Glomerular visceral epithelial cell (primary cell): ENCODE results near the gene MAEA.
"Not testable (repeated sequence)": the region's sequence is repeated elsewhere in the genome, so short reads cannot be mapped to it uniquely, and the experiment has no call there.

Source experiments
- DNase-seq: peaks from one replicate; pipeline ENCODE4 v3.0.0-alpha.2; 2016; ENCODE audit errors: extremely low spot score

The MAEA gene

DNA sequence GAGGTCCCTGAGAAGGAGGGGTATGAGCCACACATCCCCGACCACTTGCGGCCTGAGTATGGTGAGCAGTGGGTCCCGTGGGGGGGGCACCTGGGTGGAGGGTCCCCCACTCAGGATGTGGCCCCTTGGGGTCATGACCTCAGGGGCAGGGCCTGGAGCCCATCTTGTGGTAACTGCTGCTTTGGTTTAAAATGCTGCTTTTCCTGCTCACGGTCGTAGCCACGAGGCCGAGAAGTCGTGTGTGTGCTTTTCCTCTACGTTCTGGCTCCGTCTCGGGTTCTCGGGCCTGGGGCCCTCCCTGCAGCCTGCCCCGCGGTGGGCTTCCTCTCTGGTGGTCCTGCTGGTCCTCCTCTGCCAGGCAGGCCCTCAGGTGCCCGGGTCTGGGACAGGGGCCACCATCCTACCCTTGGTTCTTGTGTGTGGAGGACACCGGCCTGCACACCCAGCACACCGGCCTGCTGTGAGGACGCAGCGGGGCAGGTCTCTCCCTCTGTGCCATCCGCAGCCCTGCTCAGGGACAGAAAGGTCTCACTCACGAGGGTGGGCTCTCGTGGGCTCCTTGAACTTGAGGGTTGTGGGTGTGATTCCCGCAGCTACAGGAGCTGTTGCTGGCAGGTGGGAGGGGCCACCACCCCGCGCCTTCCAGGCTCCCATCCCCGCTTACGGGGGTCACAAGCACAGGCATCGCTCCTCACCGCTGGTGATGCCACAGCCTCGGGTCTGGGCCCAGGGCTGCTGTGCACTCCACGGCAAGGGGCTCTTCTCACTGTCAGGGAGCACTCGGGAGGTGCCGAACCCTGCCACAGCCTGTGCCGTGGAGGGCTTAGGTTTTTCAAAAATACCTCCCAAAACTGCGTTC lies 76.9 kb downstream of the MAEA start:
- no peak for DNase-seq

DNA sequence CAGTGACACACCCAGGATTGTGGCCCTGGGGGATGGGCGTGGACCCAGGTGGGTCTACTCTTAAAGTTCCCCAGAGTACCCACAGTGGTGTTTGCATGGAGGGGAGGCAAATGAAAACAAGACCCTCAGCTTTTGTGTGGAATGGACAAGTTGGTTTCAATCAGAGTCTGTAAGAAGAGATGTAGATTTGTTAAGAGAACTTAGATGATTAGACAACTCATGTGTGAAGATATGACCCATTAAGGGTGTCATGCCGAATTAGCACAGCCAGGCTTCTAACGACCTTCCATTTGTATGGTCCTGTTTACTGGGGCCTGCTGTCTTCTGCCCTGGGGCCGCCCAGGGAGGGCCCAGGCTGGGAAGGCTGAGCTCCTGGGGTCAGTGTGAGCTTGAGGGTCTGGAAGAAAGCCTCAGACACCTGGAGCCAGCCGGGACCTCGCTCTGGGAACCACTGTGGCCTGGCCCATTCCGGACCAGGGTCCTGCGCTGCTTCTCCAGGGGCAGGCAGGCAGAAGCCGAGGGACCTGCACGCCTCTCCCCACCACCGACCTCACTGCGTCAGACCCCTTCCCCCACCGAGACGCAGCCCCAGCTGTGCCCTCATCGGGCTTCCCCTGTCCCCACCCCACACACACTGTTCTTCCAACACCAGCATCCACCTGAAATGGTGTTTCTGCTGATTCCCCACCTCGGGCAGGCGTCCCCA lies 77.7 kb downstream of the MAEA start:
- no peak for DNase-seq

DNA sequence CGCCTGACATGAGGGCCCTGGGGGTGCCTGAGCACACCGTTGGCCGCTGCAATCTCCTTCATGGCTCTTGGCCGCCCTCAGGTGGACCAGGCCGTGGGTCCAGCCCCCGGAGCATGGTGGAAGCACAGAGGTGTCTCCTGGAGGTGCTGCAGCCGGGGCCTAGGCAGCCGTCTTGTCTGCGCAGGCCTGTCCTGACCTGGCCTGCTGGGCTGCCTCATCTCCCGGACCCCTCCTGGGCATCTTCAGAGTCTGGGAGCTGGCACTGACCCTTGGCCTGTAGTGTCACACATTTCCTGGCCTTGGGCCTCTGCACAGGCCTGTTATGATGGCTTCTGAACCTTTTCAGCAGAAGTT lies 78.2 kb downstream of the MAEA start:
- no peak for DNase-seq

DNA sequence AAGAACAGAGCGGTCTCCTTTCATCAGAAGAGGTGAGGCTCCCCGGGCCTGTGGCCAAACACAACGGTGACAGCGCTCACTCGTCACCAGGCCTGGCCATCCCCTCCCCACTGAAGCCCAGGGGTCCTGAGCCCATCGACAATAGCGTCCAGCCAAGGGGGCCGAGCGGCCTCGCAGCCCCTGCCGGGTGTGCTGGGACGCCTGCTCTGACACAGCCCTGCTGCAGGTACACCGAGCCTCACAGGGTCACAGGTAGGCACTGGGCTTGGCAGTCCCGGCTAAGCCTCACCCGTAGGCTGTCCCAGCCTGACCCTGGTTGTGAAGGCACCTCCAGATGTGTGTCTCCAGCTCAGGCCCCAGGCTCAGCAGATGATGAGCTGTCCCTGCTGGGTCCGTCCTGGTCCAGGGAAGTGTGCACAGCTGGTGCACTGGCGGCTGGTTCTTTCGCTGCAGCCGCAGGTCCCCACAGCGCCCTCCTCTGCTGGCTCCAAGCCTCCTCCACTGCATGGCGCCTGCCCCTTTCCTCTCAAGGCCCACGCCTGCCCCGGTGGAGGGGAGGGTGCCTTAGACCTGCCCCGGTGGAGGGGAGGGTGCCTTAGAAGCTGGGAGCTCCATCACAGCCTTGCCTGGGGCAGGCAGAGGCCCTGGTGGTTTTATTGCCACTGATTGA lies 78.9 kb downstream of the MAEA start:
- no peak for DNase-seq

DNA sequence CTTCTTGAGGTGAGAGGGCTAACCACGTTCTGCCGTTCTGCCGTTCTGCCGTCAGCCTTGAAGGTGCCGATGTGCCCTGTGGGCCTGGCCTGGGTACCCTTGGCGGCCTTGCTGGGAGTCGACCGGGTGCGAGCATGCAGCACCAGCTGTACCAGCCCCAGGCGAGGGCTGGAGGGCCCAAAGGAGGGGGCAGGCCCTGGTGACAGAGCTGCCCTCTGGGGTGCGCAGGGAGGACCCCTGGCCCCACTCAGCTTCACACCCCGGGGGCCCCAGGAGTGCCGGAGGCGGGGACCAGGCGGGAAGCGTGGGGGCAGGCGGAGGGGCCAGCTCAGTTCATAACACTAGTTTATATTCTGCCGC lies 79.4 kb downstream of the MAEA start:
- no peak for DNase-seq

DNA sequence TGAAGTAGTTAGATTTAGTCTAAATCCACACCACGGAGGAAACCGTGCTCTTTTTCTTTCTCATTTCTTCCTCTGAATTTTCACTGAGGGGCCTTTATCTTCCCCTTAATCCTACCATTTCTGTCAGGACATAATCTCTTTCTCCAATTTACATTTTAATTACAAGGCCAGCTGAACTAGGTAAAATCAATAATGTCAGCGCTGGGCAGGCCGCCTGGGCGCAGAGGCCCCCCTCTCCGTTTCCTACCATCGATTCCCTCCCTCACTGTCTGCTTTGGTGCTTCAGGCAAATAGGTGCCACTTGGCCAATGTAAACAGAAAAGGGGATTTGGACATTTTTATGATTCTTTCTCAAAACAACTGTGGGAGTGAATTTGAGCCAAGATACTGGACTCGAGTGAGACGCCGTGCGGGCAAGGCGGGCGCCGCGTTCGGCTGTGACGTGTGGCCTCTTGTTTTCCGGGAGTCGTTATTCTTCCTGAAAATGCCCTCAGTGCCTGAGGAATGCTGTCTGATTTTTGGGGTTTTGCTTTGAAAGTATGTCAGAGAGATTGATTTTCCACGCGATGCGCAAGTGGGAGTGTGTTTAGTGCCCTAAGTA lies 79.9 kb downstream of the MAEA start:
- DNase-seq: no peak

DNA sequence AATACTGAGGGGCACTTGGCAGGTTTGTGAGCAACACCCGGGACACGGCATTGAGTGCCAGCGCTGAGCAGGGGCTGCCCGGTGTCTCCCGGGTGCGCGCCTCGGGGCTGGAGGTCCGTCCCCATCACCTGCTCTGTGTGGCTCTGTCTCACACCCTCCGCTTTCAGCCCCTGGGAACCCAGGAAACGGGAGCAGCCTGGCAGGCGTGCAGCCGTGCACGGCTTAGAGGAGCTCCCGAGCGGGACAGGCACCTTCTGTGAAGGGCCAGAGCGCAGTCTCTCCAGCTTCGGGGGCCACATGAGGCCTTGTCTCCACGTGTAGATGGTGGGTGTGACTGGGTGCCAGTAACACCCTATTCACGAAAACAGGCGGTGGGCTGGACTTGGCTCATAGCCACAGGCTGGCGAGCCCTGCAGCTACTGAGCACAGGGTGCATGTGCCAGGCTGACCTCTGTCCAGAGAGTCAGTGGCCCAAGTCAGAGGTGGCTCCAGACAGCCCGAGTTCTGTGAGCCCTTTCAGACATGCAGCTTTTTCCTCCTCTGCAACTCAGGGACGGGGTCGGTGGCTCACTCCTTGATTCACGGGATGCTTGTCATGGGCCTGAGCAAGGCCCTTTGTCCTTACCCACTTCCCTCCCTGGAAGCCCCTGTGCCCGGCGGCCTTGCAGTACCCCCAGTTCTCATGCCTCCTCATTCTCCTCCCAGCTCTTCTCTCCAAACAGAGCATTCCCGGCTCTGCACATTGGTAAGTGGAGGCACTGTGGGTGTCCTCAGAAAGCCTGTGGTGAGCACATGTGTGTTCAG lies 80.8 kb downstream of the MAEA start:
- no peak for DNase-seq

DNA sequence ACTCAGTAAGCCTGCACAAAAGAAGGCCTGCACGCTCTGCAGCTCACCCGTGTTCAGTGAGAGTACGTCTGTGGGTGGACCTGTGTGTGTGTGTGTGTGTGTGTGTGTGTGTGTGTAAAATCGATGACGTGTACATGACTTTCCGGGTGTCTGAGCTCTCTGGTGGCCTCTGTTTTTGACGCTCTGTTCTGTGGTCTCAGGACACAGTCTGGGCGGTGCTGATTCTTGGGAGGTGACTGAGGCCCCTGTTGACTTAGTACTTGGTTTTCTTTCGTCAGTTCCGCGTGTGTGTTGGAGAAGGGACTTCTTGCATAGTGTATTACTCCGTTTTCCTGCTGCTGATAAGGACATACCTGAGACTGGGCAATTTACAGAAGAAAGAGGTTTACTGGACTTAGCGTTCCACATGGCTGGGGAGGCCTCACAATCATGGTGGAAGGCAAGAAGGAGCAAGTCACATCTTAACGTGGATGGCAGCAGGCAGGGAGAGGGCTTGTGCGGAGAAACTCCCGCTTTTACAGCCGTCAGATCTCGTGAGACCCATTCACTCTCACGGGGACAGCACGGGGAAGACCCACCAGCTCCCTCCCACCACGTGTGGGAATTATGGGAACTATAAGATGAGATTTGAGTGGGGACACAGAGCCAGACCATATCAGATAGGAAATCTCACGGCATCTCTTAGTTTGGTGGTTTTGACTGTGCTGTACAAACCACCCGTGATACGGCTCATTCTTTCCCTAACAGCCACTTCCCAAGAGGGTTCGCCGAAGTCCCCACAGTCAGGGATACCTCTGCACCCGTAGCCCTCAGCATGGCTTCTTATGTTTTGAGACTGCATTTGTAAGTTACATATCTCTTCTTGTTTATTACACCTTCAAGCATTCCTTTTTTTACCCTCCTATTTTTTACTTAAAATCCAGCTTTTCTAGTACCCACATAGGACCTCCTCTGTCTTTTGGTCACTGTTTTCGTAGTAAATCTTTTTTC lies 81.8 kb downstream of the MAEA start:
- no peak for DNase-seq

DNA sequence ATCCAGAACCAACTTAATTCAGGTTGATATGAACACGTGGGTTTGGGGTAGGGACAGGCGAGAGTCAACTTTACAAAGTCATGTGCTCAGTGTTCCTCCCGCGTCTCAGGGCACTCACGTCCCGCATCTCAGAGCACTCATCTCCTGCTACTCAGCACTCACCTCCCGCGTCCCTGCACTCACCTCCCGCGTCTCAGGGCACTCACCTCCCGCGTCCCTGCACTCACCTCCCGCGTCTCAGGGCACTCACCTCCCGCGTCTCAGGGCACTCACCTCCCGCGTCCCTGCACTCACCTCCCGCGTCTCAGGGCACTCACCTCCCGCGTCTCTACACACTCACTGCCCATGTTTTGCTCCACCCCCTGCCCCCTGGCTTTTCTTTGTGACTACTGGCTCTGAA lies 82.9 kb downstream of the MAEA start:
- DNase-seq: not testable (repeated sequence)

DNA sequence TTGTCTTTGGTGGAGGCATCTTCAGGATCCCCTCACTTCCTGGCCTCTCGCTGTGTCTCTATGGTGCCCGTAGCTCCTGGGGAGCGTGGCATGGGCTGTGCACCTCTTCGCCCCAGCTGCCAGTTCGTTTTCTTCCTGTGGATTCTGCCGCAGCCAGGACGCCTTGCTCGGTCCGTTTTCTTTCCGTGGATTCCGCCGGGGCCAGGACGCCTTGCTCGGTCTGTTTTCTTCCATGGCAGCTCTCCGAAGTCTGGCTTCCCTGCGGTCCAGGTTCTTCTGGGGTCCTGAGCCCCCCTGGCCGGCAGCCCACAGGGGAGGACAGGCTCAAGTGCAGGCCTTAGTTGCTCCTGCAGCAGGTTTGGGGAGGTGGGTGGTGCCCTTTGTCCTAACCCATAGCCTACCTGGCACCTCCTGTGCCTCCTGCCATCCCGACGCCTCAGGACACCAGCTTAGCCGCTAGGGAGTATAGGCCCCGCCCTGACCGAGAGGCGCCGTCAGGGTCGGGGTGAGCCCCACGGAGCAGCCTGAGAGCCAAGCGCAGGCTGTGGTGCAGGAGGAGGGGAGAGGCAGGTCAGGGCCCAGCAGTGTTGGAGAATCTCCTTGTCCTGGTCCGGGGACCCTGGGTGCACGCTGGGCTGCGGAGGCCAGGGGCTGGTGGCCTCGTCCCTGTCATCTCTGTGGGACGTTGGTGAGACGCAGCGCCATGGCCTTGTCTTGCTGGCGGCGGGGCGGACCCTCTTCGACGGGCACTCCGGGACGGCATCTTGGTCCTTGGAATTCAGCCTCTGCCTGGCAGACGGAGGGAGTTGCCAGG lies 84.4 kb downstream of the MAEA start:
- no peak for DNase-seq

DNA sequence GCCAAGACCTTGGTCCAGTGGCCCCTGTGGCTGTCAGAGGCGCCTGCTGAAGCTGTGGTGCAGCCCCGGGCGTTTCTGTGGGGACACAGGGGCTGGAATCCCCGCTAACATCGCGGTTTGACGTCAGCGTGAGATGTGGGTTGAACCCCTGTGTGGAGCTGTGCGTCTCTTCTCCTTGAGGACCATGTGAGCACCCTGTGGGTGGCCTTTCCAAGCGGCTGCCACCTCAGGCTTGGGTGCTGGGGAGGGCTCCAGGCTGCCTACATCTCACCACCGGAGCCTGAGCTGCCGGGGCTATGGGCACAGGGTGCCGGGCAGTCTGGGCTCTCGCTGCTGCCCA lies 85.0 kb downstream of the MAEA start:
- no peak for DNase-seq

DNA sequence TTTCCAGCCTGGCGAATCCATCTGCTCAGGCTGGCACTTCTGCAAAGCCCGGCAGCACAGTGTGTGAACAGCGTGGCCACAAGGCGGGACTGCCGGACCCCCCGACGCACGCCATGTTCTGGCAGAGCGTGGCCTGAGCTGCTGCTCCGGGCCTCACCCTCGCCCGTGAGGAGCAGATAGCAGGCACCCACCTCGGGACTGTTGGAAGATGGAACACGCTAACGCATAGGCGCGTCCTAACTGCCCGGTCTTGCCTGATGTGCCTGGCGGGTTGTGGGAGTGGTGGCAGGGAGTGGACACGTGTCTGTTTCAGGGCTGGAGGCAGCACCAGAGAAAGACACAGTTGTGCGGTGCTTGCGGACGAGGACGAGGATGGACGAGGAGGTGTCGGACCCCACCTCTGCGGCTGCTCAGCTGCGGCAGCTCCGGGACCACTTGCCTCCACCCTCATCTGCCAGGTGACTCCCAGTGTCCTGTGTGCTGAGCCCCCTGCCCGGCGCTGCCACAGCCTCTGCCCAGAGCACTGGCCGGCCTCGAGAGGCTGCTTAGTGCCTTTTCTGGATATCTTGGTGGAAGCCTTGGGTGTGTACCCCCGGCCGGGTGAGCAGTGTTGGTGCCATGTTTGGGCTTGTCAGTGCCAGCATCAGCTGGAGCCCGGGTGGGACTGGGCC lies 85.5 kb downstream of the MAEA start:
- no peak for DNase-seq

DNA sequence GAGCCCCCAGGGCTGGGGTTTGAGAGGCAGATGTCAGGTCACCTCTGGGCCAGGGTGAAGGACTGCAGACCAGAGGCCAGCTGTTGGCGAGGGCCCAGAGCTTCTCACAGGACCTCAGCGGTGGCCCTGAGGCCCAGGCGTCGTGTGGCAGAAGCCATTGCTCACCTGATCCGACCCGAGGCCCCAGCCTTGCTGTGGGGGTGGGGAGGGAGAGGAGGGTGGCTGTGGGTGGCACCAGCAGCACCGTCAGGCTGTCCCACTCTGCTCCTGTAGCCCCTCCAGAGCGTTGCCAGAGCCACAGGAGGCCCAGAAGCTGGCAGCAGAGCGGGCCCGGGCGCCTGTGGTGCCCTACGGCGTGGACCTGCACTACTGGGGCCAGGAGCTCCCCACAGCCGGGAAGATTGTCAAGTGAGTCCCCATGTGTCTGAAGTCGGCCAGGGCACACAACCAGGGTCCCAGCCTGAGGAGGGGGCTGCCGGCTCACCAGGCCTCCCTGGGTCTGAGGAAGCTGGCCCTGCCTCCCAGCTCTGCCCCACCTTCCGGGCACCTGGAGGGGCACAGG lies 86.2 kb downstream of the MAEA start:
- no peak for DNase-seq

DNA sequence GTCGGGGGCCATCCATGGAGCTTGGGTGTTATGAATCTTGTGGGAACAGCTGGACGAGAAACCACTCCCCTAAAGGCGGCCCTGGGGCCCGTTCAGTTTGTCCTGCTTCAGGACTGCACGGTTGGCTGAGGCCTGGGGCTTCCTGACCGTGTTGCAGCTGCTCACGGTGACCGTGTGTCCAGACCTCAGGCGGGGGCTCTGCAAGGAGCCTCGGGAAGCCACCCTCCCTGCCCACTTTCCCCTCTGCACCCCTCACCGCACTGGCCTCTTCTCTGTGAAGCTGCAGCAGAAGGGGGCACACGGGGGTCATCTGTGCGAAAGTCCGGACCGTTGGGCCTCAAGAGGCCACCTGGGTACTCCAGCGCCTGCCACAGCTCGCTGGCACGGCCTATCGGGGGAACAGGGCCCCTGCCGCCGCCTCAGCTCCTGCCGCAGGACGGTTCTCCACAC lies 86.7 kb downstream of the MAEA start:
- no peak for DNase-seq

DNA sequence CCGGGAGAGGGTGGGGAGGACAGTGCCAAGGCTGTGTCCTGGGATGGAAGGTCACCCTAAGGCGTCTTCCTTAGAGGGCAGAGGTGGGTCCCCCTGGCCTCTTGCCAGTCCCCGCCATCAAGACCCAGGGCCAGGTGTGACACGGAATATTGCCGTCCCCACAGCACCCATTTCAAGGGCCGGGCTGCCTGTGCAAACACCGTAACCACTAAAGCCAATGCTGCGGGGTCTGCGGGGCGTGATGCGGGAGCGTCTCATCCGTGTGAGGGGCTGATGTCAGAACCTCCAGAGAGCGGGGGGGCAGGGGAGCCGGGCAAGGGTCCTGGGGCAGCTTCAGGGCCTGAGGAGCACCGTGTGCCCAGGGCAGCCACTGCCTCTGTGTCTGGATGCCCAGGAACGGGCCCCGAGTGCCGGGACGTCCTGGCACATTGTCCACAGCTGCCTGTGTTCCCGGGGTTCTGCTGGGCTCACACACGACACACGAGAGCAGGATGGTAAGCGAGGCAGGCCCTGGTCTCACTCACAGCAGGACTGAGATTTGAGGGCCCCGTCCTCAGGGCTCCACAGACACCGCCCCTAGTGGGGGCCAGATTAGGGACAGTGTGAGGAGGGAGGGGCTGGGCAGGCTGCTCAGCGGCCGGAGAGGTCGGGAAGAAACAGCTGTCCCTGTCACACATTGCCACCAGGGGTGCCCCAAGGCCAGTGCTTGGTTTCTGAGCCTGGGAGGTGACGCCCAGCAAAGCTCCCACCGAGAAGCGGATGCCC lies 87.3 kb downstream of the MAEA start:
- DNase-seq: no peak

DNA sequence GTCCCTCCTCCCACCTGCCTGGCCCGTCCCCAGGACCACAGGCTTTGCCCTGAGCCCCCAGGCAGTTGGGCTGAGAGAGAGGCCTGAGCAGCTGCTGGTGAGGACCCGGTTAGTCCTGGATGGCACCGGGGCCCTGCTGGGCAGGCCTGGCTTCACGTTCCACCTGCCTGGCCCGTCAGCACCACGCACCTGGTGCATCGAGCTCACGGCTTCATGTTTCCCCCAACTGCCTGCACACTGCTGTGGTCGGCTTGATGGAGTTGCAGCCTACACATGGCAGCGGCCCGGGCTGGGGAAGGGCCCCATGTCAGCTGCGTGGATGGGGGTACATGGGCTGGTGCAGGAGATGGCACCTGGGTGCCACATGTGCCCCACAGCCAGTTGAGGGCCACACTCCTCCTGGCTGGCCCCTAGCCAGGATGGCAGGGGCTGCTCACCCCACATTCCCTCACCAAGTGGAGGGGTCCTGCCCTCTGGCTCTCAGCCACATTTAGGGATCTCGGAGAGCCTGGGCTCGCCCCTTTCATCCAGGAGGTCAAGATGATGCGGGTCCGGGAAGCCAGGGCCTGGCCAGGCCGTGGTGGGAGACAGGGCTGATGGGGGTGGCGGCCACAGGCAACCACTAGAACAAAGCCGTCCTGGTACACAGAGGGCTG lies 88.0 kb downstream of the MAEA start:
- no peak for DNase-seq

DNA sequence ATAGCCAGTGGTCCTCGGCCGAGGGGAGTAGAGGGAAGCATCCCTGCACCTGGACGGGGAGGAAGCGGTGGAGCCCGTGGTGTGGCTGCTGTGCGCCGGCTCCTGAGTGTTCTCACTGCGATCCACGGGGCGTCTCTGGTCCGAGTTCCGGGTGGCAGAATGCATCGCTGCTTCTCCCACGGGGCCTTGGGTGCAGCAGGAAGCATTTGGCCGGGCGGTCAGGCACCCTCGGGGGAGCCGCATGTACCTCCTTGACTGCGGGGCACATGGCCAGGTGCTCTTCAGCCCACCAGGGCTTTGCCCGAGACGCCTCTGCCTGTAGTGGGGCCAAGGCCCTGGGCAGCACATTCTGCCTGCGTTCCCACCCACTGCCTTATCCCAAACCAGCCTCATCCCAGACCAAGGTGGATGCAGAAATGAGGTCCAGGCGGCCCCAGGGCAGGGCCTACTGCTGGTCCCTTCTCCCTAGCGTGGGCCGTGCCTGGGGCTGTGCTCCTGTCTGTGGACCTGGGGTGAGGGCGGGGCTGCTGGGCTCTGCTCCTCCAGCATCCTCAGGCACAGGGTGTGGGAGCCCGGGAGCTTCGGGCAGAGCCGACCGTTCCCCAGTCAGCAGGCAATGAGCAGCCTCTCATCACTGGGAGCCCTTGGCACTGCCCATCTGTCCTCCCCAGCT lies 89.0 kb downstream of the MAEA start:
- no peak for DNase-seq
